ENCODE results near the gene ZNF581. TPM values are rescaled to one million over a fixed set of nuclear protein-coding genes. Genes with fewer than 3 reads are reported as not detected.

Gene ZNF581
- total RNA-seq, 2 donors from 2014 or later = 8.0 to 12.0 TPM

- intact Hi-C loops (cut with DNase I) = no loop called here
- no peak for DNase-seq (ENCODE audit: low spot score)
These were observed 21.0 kb upstream of the ZNF581 start for GRCh38 chr19:55622242-55622969.

DNA sequence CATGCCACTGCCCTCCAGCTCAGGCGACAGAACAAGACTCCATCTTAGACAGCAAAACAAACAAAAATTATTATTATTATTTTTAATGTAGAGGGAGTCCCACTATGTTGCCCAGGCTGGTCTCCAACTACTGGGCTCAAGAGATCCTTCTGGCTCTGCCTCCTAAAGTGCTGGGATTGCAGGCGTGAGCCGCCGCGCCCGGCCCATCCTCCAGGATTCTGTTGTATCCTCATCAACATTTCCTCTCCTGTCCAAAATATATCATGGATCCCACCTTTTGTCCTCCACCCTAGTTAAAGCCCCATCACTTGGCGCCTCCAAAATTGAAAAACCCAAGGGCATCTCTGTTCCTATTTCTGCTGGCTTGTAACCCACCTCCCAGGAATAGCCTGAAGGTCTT is 20.3 kb upstream of the ZNF581 start:
- no peak for DNase-seq (ENCODE audit: low spot score)
- intact Hi-C loops (cut with DNase I) = no loop called here

DNA sequence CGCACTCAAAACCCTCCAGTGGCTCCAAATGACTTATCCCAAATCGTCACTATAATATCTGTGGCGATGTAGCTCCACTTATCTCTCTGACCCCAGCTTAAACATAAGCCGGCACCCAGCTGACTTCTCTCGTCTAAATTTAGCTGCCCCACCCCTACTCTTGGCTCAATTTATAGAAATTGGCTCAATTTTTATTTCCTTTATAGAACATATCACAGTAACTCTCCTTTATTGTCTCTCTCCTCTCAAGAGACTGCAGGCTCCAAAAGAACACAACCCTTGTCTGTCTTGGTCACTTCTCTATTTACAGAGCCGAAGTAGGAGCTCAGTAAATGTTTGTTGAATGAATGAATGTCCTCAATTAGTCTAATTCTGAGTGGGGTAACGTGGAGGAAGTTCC is 19.9 kb upstream of the ZNF581 start:
- no peak for DNase-seq (ENCODE audit: low spot score)
- intact Hi-C loops (cut with DNase I) = no loop called here

- peak; percentile 98 for DNase-seq (ENCODE audit: low spot score)
- intact Hi-C loops (cut with DNase I) = loop anchor here in 1 of 2 donors (5.0 kb wide), 1 partner anchor 733 kb away; no protein-coding TSS in a partner anchor
These were observed 19.1 kb upstream of the ZNF581 start, which contains the start of gene ZNF784 for GRCh38 chr19:55624109-55625003. ZNF784 (minus strand) TSS chr19:55624566; CDS start chr19:55624561, 5 bp downstream.

DNA sequence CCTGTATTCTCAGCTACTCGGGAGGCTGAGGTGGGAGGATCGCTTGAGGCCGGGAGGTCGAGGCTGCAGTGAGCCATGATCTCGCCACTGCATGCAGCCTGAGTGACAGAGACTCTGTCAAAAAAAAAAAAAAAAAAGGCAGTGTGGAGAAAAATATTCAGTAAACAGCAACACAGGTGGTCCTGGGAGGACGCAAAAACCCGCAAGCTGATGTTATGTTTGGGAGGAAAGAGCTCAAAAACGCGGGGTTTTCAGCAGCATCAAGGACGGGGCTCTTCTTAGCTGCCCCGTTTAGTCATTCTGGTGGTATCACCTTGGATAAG is 18.5 kb upstream of the ZNF581 start:
- DNase-seq (ENCODE audit: low spot score) = no peak
- intact Hi-C loops (cut with DNase I) = loop anchor here in 1 of 2 donors (5.0 kb wide), 1 partner anchor 732 kb away; no protein-coding TSS in a partner anchor

- intact Hi-C loops (cut with DNase I) = loop anchor here in 1 of 2 donors (5.0 kb wide), 1 partner anchor 731 kb away; no protein-coding TSS in a partner anchor
- DNase-seq (ENCODE audit: low spot score) = no peak
These were observed 17.1 kb upstream of the ZNF581 start for GRCh38 chr19:55626350-55626749.

GRCh38 chr19:55632463-55632834 is 11.0 kb upstream of the ZNF581 start:
- intact Hi-C loops (cut with DNase I) = no loop called here
- no peak for DNase-seq (ENCODE audit: low spot score)

DNA sequence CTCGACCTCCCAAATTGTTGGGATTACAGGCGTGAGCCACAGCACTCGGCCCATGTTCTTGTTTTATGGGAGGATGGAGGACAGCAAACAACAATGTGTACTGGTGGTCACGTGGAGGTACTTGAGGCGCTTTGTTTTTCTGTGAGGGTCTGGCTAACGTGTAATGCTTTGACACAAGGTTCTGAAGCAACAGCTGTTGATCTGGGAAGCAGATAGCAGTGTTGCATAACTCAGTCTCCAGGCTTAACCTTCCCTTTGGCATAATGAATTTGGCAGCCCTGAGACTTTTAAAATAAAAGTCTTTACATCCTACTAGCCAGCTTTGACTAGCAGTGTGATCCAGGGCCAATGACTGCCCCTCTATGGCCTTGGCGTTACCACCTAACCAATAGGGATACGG is 9.6 kb upstream of the ZNF581 start:
- DNase-seq (ENCODE audit: low spot score) = no peak
- intact Hi-C loops (cut with DNase I) = no loop called here

DNA sequence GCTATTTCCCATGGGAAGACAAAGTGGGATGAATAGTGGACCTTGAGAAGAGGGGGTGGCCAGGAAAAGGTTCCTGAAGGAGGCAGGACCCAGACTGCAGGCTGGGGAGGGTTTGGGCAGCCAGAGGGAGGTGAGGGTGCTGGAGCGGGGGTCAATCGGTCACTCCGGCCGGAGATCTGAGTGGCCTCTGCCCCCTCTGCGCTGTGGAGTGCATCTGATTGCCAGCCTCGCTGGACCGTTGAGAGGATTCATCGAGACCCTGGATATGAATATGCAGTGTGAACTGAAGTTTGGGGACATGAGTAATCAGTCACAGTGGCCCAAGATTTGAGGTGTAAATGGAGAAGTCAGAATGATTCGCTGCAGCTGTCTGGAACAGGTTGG is 8.1 kb upstream of the ZNF581 start:
- no peak for DNase-seq (ENCODE audit: low spot score)
- intact Hi-C loops (cut with DNase I) = no loop called here

DNA sequence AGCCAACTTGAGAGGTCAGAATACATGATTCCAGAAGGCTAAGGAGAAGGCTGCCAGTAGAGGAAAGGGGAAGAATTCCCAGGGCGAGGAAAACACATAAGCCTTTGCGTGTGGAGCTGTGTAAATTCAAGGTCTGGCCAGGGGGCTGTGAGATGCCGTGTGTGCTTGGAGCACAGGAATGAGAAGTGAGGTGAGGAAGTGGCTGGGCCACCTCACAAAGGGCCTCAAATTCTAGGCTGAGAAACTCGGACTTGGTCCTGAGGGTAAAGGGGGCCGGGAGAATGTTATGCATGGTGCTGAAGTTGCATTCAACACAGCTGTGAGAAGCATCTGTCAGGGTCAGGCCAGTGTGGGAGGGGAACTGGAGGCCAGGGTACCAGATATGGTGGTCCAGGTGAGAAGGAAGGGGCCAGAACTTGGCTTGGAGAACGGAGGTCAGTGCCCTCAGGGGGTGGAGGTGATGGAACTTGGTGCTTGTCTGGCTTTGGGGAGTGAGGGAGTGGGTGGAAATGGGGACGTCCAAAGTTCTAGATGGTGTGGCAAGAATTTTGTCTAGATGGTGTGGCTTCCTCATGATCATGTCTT is 7.5 kb upstream of the ZNF581 start:
- DNase-seq (ENCODE audit: low spot score) = no peak
- intact Hi-C loops (cut with DNase I) = no loop called here

DNA sequence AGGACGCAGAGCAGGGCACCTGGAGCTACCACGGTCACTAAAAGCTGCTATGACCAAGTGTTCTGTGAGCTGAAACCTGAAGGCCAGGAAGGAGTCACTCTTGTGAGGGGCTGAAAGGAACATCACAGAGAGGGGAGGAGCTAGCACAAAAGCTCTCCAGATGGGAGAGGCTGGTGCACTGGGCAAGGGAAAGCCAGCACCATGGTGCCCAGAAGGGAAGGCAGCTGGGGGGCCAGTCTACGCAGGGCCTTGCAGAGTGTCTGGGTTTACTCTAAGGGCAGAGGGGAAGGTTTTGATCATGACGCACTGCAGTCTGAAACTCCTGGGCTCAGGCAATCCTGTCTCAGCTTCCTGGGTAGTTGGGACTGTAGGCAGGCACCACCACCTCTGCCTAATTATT is 6.7 kb upstream of the ZNF581 start:
- intact Hi-C loops (cut with DNase I) = no loop called here
- no peak for DNase-seq (ENCODE audit: low spot score)

DNA sequence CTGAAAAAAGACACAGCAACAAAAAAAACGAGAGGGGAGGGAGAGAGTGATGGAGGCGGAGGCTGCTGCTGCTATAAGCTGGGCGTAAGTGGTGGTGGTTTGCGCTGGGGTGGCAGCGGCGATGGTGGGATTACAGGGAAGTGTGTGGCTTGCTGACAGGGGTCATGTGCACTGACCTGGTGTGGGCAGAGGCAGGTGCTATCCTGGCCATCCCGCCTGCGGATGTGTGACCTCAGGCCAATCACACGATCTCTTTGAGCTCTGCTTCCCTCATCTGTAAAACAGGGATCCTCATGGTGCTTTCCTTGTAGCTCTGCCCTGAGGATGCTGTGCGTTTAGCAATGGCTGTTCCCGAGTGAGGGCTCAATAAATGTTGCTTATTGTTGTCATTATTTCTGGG is 5.9 kb upstream of the ZNF581 start:
- no peak for DNase-seq (ENCODE audit: low spot score)
- intact Hi-C loops (cut with DNase I) = no loop called here

- intact Hi-C loops (cut with DNase I) = no loop called here
- DNase-seq (ENCODE audit: low spot score) = no peak
These were observed 4.5 kb upstream of the ZNF581 start for GRCh38 chr19:55638864-55639359.

- intact Hi-C loops (cut with DNase I) = no loop called here
- peak; percentile 93 for DNase-seq (ENCODE audit: low spot score)
These were observed 3.3 kb upstream of the ZNF581 start for GRCh38 chr19:55640043-55640576.

GRCh38 chr19:55640577-55641425 is 2.6 kb upstream of the ZNF581 start, which contains the start of gene ZNF580:
ZNF580 (plus strand) TSS chr19:55641002; CDS start chr19:55642509, 1,507 bp downstream.
- no peak for DNase-seq (ENCODE audit: low spot score)
- intact Hi-C loops (cut with DNase I) = no loop called here

GRCh38 chr19:55641426-55642152 is 1.9 kb upstream of the ZNF581 start:
- DNase-seq (ENCODE audit: low spot score) = no peak
- intact Hi-C loops (cut with DNase I) = no loop called here

GRCh38 chr19:55642153-55643002 is 1.1 kb upstream of the ZNF581 start:
- intact Hi-C loops (cut with DNase I) = no loop called here
- no peak for DNase-seq (ENCODE audit: low spot score)
